Sigmoid colon (tissue), 4 donors: ENCODE measurements around the gene MOXD1.

Experiments used
- EP300 ChIP-seq, 4 donors: sonication (generic); formaldehyde crosslinking; IDR thresholded peaks; one replicate each; pipeline ENCODE4 v1.6.1; 2017; ENCODE audit warnings: antibody characterized with exemption in 4 of 4
- POLR2A ChIP-seq, 2 donors: fragments of 450-650 bp; IDR thresholded peaks; one replicate each; pipeline ENCODE4 v1.6.1; 2016; ENCODE audit warnings: antibody characterized with exemption in 2 of 2, mild to moderate bottlenecking in 2 of 2, moderate library complexity in 2 of 2
- POLR2AphosphoS5 ChIP-seq, 4 donors: sonication (generic); formaldehyde crosslinking; IDR thresholded peaks; one replicate each; pipeline ENCODE4 v1.6.1; 2017; ENCODE audit warnings: antibody characterized with exemption in 4 of 4
- TF ChIP-seq, protein P1 (sequence below), 4 experiments: fragments of 450-650 bp in 3 of 4; fragments of 200-600 bp in 1 of 4; IDR thresholded peaks; one replicate each; pipeline ENCODE4 v1.5.1; 2016 to 2019; ENCODE audit warnings: antibody characterized with exemption in 4 of 4, mild to moderate bottlenecking in 3 of 4, moderate library complexity in 2 of 4

DNA sequence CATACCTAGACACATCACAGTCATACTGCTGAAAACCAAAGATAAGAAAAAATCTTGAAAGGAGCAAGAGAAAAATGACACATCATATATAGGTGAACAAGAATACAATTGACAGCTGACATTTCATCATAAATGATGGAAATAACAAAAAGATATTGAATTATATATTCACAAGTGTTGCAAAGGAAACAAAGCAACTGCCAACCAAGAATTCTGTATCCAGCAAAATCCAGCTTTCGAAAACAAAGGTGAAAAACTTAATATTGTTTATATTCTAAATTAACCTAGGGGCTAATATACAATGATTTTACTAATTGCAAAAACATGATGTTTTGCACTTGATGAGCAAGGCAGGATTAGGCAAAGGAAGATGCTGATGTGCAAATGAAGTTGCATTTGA, 84.3 kb downstream of the MOXD1 start:
- no peak for TF ChIP-seq POLR2AphosphoS5 (IDR thresholded peaks at IDR 0.05)
- no peak for TF ChIP-seq POLR2A (IDR thresholded peaks at IDR 0.05)
- TF ChIP-seq, protein P1, sequence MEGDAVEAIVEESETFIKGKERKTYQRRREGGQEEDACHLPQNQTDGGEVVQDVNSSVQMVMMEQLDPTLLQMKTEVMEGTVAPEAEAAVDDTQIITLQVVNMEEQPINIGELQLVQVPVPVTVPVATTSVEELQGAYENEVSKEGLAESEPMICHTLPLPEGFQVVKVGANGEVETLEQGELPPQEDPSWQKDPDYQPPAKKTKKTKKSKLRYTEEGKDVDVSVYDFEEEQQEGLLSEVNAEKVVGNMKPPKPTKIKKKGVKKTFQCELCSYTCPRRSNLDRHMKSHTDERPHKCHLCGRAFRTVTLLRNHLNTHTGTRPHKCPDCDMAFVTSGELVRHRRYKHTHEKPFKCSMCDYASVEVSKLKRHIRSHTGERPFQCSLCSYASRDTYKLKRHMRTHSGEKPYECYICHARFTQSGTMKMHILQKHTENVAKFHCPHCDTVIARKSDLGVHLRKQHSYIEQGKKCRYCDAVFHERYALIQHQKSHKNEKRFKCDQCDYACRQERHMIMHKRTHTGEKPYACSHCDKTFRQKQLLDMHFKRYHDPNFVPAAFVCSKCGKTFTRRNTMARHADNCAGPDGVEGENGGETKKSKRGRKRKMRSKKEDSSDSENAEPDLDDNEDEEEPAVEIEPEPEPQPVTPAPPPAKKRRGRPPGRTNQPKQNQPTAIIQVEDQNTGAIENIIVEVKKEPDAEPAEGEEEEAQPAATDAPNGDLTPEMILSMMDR (IDR thresholded peaks at IDR 0.05): no peak
- no peak for TF ChIP-seq EP300 (IDR thresholded peaks at IDR 0.05)
